ENCODE data around the gene DISP1.
A peak's percentile ranks its signal among the peaks of the same experiment; 100 is the strongest.

Gene DISP1

GRCh38 chr1:222794656-222795474 lies 20.0 kb upstream of the DISP1 start:
- H3K27ac ChIP-seq: no peak overlapping the region
- no peak for TF ChIP-seq ZFX (IDR thresholded peaks at IDR 0.05; ENCODE audit: borderline replicate concordance)
- TF ChIP-seq, protein P1, sequence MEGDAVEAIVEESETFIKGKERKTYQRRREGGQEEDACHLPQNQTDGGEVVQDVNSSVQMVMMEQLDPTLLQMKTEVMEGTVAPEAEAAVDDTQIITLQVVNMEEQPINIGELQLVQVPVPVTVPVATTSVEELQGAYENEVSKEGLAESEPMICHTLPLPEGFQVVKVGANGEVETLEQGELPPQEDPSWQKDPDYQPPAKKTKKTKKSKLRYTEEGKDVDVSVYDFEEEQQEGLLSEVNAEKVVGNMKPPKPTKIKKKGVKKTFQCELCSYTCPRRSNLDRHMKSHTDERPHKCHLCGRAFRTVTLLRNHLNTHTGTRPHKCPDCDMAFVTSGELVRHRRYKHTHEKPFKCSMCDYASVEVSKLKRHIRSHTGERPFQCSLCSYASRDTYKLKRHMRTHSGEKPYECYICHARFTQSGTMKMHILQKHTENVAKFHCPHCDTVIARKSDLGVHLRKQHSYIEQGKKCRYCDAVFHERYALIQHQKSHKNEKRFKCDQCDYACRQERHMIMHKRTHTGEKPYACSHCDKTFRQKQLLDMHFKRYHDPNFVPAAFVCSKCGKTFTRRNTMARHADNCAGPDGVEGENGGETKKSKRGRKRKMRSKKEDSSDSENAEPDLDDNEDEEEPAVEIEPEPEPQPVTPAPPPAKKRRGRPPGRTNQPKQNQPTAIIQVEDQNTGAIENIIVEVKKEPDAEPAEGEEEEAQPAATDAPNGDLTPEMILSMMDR (IDR thresholded peaks at IDR 0.05): peak; percentile 34

GRCh38 chr1:222798116-222798515 lies 16.7 kb upstream of the DISP1 start:
- TF ChIP-seq ZFX (IDR thresholded peaks at IDR 0.05; ENCODE audit: borderline replicate concordance): no peak
- TF ChIP-seq, protein P1 (IDR thresholded peaks at IDR 0.05): no peak
- no peak overlapping the region for H3K27ac ChIP-seq

DNA sequence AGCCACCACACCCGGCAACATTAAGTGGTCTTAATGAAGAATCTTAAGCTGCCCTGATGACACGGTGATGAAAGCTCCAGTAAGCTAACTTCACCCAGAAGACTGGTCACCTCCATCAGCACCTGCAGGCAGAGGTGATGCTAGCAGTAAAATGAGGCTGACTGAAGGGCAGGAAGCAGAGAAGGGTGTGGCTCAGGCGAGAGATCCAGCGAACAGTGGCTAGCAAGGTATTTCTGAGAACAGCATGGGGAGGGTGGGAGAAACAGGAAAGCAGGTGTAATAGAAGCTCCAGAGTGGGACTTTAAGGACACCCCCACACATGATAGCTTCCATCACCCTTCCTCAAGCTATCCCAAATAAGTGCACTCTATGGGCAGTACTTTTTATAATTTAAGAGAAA lies 15.9 kb upstream of the DISP1 start:
- H3K27ac ChIP-seq: no peak overlapping the region
- TF ChIP-seq, protein P1 (IDR thresholded peaks at IDR 0.05): no peak
- TF ChIP-seq ZFX (IDR thresholded peaks at IDR 0.05; ENCODE audit: borderline replicate concordance): no peak

DNA sequence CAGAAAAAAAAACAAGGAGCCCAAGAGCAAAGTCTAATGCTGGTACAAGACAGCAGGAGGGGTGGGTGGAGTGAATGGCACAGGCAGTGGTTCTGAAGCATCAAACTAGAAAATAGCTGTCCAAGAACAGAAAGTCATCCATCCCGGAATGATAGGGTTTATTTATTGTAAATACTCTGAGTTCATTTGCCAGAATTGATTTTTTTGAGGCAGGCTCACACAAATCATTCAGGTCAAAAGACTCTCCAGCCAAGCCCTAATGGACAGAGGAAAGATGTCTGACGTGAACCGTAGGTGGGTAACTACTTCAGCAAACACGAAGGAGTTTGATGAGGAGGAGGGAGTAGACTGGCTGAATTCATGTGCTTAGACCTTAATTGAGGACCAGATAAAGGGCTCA lies 13.8 kb upstream of the DISP1 start:
- H3K27ac ChIP-seq: no peak overlapping the region
- no peak for TF ChIP-seq ZFX (IDR thresholded peaks at IDR 0.05; ENCODE audit: borderline replicate concordance)
- TF ChIP-seq, protein P1 (IDR thresholded peaks at IDR 0.05): no peak

DNA sequence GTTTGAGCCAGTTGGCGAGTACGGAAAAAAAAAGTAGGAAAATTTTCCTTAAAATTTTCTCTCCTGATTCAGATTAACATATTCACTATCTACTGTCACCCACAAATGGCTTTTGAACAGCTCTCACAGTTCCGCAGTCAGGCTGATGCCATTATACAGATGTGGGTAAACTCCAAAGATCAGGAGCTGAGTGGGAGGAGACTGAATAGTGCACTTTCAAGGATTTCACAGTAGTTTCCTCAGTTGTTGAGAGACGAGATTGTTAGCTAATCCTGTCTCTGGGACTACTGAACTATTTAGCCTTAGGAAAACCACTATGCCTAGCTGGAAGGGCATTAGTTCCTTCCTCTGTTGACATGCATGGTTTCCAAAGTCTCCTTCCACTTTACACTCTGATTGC lies 3.2 kb upstream of the DISP1 start:
- no peak overlapping the region for H3K27ac ChIP-seq
- TF ChIP-seq ZFX (IDR thresholded peaks at IDR 0.05; ENCODE audit: borderline replicate concordance): no peak
- TF ChIP-seq, protein P1 (IDR thresholded peaks at IDR 0.05): no peak

DNA sequence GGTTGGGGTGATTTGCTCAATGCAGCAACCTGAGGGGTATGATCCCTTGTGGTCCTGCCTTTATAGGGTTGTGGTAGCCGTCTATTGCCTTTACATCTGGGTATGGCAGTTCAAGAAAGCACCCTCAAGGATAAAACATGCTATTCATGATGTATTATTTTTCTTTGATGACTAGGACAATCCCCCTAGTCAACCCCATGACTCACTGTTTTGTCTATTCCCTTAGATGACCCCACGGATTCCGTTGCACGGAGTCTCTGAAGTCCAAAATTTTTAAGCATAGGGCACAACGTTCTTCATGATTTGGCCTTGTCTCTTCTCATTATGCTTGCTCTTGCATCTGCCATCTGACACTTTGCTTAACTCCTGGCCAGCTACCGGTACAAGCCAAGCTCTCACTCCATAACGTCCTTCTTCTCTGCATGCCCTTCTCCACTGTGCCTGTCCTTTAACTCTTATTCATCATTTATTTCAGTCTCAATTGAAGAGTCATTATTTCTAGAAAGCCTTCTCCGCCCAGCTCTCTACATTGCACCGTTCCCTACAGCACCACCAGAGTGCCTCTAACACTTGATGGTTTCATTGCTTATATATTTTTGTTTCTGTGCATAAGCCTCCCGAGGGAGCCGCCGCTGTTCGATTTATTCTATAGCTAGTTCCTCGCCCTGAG lies 838 bp upstream of the DISP1 start:
- no peak for TF ChIP-seq ZFX (IDR thresholded peaks at IDR 0.05; ENCODE audit: borderline replicate concordance)
- TF ChIP-seq, protein P1 (IDR thresholded peaks at IDR 0.05): no peak
- peak overlapping the region; percentile 97 for H3K27ac ChIP-seq

- no peak for TF ChIP-seq ZFX (IDR thresholded peaks at IDR 0.05; ENCODE audit: borderline replicate concordance)
- TF ChIP-seq, protein P1 (IDR thresholded peaks at IDR 0.05): no peak
- H3K27ac ChIP-seq: peak overlapping the region; percentile 97
Measured at GRCh38 chr1:222815440-222815765, 564 bp downstream of the DISP1 start.

Data from 22Rv1 (cell line).